K562 (cell line): ENCODE data around the gene TMEM30A. TPM values are rescaled to one million over a fixed set of nuclear protein-coding genes. Genes with fewer than 3 reads are reported as not detected.

Experiments used
- CBFB ChIP-seq: sonication (generic); formaldehyde crosslinking; IDR thresholded peaks from 2 replicates; pipeline ENCODE4 v1.4.0; 2020; ENCODE audit warnings: mild to moderate bottlenecking, missing genetic modification reagents
- FOXM1 ChIP-seq, 2 experiments: fragments of 450-650 bp in 1 of 2; sonication (generic) in 1 of 2; formaldehyde crosslinking in 1 of 2; IDR thresholded peaks; 2 replicates each; pipeline versions ENCODE4 v1.6.1 to v1.9.0; 2017 to 2022; ENCODE audit warnings: low read depth in 2 of 2, mild to moderate bottlenecking in 2 of 2, missing genetic modification reagents in 1 of 2, moderate library complexity in 1 of 2
- HIVEP1 ChIP-seq: fragments of 250-450 bp; sonication (Bioruptor Pico); IDR thresholded peaks from 2 replicates; pipeline ENCODE4 v1.4.0; 2020; ENCODE audit warnings: mild to moderate bottlenecking
- HMG20A ChIP-seq: fragments of 450-650 bp; formaldehyde crosslinking; conservative IDR thresholded peaks from 2 replicates; pipeline ENCODE4 v1.4.0; 2020; ENCODE audit warnings: mild to moderate bottlenecking, mixed read lengths
- KHSRP ChIP-seq: fragments of 450-650 bp; IDR thresholded peaks from 2 replicates; pipeline ENCODE4 v1.6.1; 2017
- NCOR1 ChIP-seq: fragments of 450-650 bp; IDR thresholded peaks from 2 replicates; pipeline ENCODE4 v1.6.1; 2016; ENCODE audit warnings: mild to moderate bottlenecking, moderate library complexity
- NR2F6 ChIP-seq: fragments of 450-650 bp; formaldehyde crosslinking; IDR thresholded peaks from 2 replicates; pipeline ENCODE4 v1.4.0; 2020; ENCODE audit warnings: mild to moderate bottlenecking
- PCBP2 ChIP-seq: fragments of 200-400 bp; formaldehyde crosslinking; IDR thresholded peaks from 2 replicates; pipeline ENCODE4 v1.6.1; 2018; ENCODE audit warnings: low read length, low read depth, mild to moderate bottlenecking, moderate library complexity; ENCODE audit not compliant: poor library complexity, severe bottlenecking
- POLR2B ChIP-seq: fragments of 450-650 bp; IDR thresholded peaks from 2 replicates; pipeline ENCODE4 v1.6.1; 2018; ENCODE audit warnings: low read depth; ENCODE audit not compliant: partially characterized antibody
- RHOXF2B ChIP-seq: fragments of 250-450 bp; sonication (Bioruptor Pico); conservative IDR thresholded peaks from 2 replicates; pipeline ENCODE4 v1.5.1; 2021
- RNF2 ChIP-seq: sonication (generic); IDR thresholded peaks from 2 replicates; pipeline ENCODE4 v1.6.1; 2016
- SIN3B ChIP-seq: fragments of 450-650 bp; IDR thresholded peaks from 2 replicates; pipeline ENCODE4 v1.6.1; 2017; ENCODE audit warnings: low read depth, mild to moderate bottlenecking, moderate library complexity
- THRAP3 ChIP-seq: fragments of 450-650 bp; IDR thresholded peaks from 2 replicates; pipeline ENCODE4 v1.6.1; 2016; ENCODE audit warnings: mild to moderate bottlenecking, inconsistent platforms, borderline replicate concordance
- TRIM28 ChIP-seq: fragments of 450-650 bp; IDR thresholded peaks from 2 replicates; pipeline ENCODE4 v1.6.1; 2017
- U2AF2 ChIP-seq: fragments of 200-400 bp; formaldehyde crosslinking; optimal IDR thresholded peaks from 2 replicates; pipeline ENCODE3; 2017; ENCODE audit warnings: low read depth, mild to moderate bottlenecking, low read length
- ZFP1 ChIP-seq: fragments of 450-650 bp; formaldehyde crosslinking; IDR thresholded peaks from 2 replicates; pipeline ENCODE4 v1.4.0; 2020; ENCODE audit warnings: mild to moderate bottlenecking, mixed read lengths
- polyA plus RNA-seq, 8 experiments: library from polyadenylated mRNA; depleted of rRNA in 4 of 8; stranded (reverse) in 5 of 8; unstranded in 3 of 8; fragments of >200 nt; fragmentation: Nextera tagmentation in 2 of 8; fragmentation: Illumina TruSeq in 1 of 8; extraction: Ambion mirVana in 2 of 8; extraction: Trizol in 1 of 8; gene quantifications; 2 replicates each; pipeline versions ENCODE4 v1.2.1 to v1.2.3, GENCODE V29; 2011 to 2014; ENCODE audit warnings: inconsistent platforms in 1 of 8, missing spikeins in 1 of 8
- total RNA-seq, 7 experiments: library from RNA; depleted of rRNA in 6 of 7; stranded (reverse); fragments of >200 nt in 6 of 7; fragmentation: Illumina TruSeq in 2 of 7; extraction: Trizol in 2 of 7; gene quantifications; 2 replicates each; pipeline versions ENCODE4 v1.2.1 to v1.2.3, GENCODE V29; 2011 to 2021; ENCODE audit warnings: low replicate concordance in 1 of 7
- TF ChIP-seq, protein P1 (sequence below): fragments of 450-650 bp; IDR thresholded peaks from 2 replicates; pipeline ENCODE4 v1.6.1; 2017; ENCODE audit warnings: antibody characterized with exemption
- TF ChIP-seq, protein P2 (sequence below): fragments of 250-450 bp; sonication (Bioruptor Pico); IDR thresholded peaks from 2 replicates; pipeline ENCODE4 v1.4.0; 2020; ENCODE audit warnings: mild to moderate bottlenecking, moderate library complexity, borderline replicate concordance
- TF ChIP-seq, protein P3 (sequence below): fragments of 250-450 bp; sonication (Bioruptor Pico); IDR thresholded peaks from 2 replicates; pipeline ENCODE4 v1.9.0; 2021; ENCODE audit warnings: mild to moderate bottlenecking, inconsistent platforms
- TF ChIP-seq, protein P4 (sequence below): fragments of 450-650 bp; IDR thresholded peaks from 2 replicates; pipeline ENCODE4 v1.6.1; 2016; ENCODE audit warnings: low read depth, mild to moderate bottlenecking, moderate library complexity
- TF ChIP-seq, protein P5 (sequence below): fragments of 450-650 bp; conservative IDR thresholded peaks from 2 replicates; pipeline ENCODE4 v1.6.1; 2016; ENCODE audit warnings: missing genetic modification characterization, low read depth, mild to moderate bottlenecking, missing compliant biosample characterization, moderate library complexity

The TMEM30A gene
- total and polyA plus RNA-seq, 9 of the 15 experiments (the other 6 are each of a cell fraction or from before 2014, with no cell fraction given), result 6.5 to 31.2 (median 16.3) TPM

DNA sequence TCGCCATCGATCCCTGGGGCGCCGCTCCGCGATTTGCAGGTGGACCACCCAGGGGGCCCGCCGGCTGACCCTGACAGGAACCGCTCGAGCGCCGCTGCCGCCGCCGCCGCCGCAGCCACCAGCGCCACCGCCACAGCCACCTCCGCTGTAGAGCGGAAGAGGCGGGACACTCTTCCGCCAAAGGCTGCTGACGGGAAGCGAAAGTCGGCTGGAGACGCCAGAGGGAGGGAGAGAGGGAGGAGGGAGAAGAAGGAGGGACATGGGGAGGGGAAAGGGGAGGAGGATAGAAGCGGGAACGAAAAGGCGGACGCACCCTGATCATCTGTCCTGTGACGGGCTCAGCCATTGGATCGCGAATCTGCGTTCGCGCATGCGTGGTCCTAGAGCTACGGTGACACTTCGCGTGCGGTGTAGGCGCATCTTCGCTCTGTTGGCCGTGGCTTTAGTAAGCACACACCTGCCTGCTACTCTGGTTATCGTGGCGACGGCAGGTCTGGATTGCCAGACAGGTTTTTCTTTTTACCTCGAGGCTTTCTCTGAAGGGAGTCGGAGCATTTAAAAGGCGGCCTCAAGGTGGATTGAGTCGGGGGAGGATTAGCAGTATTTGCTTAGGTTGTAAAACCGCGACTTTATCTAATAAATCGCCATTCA lies at the start of gene TMEM30A (continued):
- TF ChIP-seq, protein P1, sequence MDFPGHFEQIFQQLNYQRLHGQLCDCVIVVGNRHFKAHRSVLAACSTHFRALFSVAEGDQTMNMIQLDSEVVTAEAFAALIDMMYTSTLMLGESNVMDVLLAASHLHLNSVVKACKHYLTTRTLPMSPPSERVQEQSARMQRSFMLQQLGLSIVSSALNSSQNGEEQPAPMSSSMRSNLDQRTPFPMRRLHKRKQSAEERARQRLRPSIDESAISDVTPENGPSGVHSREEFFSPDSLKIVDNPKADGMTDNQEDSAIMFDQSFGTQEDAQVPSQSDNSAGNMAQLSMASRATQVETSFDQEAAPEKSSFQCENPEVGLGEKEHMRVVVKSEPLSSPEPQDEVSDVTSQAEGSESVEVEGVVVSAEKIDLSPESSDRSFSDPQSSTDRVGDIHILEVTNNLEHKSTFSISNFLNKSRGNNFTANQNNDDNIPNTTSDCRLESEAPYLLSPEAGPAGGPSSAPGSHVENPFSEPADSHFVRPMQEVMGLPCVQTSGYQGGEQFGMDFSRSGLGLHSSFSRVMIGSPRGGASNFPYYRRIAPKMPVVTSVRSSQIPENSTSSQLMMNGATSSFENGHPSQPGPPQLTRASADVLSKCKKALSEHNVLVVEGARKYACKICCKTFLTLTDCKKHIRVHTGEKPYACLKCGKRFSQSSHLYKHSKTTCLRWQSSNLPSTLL, result no peak
- TF ChIP-seq FOXM1 (IDR thresholded peaks at IDR 0.05; ENCODE audit: low read depth), result no peak
- no peak for TF ChIP-seq FOXM1 (CRISPR knock-in tag; IDR thresholded peaks at IDR 0.05; ENCODE audit: low read depth)
- TF ChIP-seq, protein P2, sequence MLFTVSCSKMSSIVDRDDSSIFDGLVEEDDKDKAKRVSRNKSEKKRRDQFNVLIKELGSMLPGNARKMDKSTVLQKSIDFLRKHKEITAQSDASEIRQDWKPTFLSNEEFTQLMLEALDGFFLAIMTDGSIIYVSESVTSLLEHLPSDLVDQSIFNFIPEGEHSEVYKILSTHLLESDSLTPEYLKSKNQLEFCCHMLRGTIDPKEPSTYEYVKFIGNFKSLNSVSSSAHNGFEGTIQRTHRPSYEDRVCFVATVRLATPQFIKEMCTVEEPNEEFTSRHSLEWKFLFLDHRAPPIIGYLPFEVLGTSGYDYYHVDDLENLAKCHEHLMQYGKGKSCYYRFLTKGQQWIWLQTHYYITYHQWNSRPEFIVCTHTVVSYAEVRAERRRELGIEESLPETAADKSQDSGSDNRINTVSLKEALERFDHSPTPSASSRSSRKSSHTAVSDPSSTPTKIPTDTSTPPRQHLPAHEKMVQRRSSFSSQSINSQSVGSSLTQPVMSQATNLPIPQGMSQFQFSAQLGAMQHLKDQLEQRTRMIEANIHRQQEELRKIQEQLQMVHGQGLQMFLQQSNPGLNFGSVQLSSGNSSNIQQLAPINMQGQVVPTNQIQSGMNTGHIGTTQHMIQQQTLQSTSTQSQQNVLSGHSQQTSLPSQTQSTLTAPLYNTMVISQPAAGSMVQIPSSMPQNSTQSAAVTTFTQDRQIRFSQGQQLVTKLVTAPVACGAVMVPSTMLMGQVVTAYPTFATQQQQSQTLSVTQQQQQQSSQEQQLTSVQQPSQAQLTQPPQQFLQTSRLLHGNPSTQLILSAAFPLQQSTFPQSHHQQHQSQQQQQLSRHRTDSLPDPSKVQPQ (CRISPR knock-in tag), result no peak
- no peak for TF ChIP-seq KHSRP
- no peak for TF ChIP-seq THRAP3
- peak; percentile 53; the same call in 1 of the 2 replicates for TF ChIP-seq RNF2
- peak; percentile 56 for TF ChIP-seq SIN3B
- TF ChIP-seq PCBP2, result no peak
- TF ChIP-seq POLR2B, result peak; percentile 82
- no peak for TF ChIP-seq HMG20A (CRISPR knock-in tag)
- TF ChIP-seq HIVEP1, result no peak
- TF ChIP-seq ZFP1 (CRISPR knock-in tag), result no peak
- no peak for TF ChIP-seq RHOXF2B (CRISPR knock-in tag)
- TF ChIP-seq, protein P3, sequence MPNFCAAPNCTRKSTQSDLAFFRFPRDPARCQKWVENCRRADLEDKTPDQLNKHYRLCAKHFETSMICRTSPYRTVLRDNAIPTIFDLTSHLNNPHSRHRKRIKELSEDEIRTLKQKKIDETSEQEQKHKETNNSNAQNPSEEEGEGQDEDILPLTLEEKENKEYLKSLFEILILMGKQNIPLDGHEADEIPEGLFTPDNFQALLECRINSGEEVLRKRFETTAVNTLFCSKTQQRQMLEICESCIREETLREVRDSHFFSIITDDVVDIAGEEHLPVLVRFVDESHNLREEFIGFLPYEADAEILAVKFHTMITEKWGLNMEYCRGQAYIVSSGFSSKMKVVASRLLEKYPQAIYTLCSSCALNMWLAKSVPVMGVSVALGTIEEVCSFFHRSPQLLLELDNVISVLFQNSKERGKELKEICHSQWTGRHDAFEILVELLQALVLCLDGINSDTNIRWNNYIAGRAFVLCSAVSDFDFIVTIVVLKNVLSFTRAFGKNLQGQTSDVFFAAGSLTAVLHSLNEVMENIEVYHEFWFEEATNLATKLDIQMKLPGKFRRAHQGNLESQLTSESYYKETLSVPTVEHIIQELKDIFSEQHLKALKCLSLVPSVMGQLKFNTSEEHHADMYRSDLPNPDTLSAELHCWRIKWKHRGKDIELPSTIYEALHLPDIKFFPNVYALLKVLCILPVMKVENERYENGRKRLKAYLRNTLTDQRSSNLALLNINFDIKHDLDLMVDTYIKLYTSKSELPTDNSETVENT, result peak; percentile 50; the same call in 1 of the 2 replicates
- TF ChIP-seq, protein P4, sequence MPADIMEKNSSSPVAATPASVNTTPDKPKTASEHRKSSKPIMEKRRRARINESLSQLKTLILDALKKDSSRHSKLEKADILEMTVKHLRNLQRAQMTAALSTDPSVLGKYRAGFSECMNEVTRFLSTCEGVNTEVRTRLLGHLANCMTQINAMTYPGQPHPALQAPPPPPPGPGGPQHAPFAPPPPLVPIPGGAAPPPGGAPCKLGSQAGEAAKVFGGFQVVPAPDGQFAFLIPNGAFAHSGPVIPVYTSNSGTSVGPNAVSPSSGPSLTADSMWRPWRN, result no peak
- no peak for TF ChIP-seq U2AF2
- TF ChIP-seq CBFB (CRISPR knock-in tag), result no peak
- TF ChIP-seq NR2F6 (CRISPR knock-in tag), result no peak
- no peak for TF ChIP-seq NCOR1
- TF ChIP-seq, protein P5, sequence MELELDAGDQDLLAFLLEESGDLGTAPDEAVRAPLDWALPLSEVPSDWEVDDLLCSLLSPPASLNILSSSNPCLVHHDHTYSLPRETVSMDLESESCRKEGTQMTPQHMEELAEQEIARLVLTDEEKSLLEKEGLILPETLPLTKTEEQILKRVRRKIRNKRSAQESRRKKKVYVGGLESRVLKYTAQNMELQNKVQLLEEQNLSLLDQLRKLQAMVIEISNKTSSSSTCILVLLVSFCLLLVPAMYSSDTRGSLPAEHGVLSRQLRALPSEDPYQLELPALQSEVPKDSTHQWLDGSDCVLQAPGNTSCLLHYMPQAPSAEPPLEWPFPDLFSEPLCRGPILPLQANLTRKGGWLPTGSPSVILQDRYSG (tag), result no peak
- no peak for TF ChIP-seq TRIM28
